ENCODE results near the gene ACTL7B.

DNA sequence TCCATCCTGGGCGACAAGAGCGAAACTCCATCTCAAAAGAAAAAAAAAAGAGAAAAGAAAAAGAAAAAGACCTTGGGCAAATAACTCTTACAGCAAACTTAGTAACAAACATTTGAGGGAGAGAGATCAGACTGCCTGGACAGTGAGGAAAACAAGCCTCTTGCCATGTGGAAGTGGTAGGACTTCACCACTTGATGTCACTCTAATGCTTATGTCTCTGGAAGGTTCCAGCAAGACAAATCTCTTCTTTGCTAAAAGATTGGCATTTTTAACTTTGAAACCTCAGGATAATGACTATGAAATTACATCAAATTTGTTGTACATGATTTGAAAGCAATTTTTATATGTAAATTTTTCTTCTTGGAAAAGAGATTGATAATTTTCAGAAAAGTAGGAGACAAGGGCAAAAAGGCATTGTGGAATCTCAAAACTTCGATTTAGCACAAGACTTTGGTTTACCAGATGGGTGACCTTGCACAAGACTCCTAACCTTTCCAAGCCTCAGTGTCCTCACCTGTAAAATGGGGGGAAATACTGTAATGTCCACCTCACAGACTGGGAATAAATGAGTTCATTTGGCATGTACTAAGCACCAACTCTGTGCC, 5.4 kb downstream of the ACTL7B start:
- no peak for TF ChIP-seq POLR2AphosphoS5 (IDR thresholded peaks at IDR 0.05; ENCODE audit: low read depth)
- TF ChIP-seq, protein P1, sequence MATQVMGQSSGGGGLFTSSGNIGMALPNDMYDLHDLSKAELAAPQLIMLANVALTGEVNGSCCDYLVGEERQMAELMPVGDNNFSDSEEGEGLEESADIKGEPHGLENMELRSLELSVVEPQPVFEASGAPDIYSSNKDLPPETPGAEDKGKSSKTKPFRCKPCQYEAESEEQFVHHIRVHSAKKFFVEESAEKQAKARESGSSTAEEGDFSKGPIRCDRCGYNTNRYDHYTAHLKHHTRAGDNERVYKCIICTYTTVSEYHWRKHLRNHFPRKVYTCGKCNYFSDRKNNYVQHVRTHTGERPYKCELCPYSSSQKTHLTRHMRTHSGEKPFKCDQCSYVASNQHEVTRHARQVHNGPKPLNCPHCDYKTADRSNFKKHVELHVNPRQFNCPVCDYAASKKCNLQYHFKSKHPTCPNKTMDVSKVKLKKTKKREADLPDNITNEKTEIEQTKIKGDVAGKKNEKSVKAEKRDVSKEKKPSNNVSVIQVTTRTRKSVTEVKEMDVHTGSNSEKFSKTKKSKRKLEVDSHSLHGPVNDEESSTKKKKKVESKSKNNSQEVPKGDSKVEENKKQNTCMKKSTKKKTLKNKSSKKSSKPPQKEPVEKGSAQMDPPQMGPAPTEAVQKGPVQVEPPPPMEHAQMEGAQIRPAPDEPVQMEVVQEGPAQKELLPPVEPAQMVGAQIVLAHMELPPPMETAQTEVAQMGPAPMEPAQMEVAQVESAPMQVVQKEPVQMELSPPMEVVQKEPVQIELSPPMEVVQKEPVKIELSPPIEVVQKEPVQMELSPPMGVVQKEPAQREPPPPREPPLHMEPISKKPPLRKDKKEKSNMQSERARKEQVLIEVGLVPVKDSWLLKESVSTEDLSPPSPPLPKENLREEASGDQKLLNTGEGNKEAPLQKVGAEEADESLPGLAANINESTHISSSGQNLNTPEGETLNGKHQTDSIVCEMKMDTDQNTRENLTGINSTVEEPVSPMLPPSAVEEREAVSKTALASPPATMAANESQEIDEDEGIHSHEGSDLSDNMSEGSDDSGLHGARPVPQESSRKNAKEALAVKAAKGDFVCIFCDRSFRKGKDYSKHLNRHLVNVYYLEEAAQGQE (IDR thresholded peaks at IDR 0.05; ENCODE audit: insufficient replicate concordance, low read depth): no peak
- TF ChIP-seq, protein P2, sequence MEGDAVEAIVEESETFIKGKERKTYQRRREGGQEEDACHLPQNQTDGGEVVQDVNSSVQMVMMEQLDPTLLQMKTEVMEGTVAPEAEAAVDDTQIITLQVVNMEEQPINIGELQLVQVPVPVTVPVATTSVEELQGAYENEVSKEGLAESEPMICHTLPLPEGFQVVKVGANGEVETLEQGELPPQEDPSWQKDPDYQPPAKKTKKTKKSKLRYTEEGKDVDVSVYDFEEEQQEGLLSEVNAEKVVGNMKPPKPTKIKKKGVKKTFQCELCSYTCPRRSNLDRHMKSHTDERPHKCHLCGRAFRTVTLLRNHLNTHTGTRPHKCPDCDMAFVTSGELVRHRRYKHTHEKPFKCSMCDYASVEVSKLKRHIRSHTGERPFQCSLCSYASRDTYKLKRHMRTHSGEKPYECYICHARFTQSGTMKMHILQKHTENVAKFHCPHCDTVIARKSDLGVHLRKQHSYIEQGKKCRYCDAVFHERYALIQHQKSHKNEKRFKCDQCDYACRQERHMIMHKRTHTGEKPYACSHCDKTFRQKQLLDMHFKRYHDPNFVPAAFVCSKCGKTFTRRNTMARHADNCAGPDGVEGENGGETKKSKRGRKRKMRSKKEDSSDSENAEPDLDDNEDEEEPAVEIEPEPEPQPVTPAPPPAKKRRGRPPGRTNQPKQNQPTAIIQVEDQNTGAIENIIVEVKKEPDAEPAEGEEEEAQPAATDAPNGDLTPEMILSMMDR (IDR thresholded peaks at IDR 0.05; ENCODE audit: insufficient read depth, low read length): no peak
